NCI-H2227 (cell line): ENCODE data around the gene DAB1.

Source experiments
- DNase-seq: peaks from one replicate; lab custom pipeline; 2025; ENCODE audit not compliant: unreplicated experiment; lab: John Stamatoyannopoulos, UW

Gene DAB1

DNA sequence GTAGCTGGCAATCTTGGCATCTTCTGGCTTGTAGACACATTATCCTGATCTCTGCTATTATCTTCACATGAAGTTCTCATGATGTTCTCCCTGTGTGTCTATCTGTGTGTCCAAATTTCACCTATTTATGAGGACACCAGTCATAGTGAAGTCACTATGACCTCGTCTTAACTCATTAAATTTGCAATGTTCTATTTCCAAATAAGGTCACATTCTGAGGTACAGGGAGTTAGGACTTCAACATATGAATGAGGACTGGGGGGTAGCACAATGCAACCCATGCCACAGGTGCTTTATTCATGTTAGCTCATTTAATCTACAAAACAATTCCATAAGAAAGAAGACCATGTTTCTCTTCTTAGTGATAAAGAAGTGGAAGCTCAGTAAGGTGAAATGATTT, 251.8 kb downstream of the DAB1 start:
- DNase-seq, result no peak

DNA sequence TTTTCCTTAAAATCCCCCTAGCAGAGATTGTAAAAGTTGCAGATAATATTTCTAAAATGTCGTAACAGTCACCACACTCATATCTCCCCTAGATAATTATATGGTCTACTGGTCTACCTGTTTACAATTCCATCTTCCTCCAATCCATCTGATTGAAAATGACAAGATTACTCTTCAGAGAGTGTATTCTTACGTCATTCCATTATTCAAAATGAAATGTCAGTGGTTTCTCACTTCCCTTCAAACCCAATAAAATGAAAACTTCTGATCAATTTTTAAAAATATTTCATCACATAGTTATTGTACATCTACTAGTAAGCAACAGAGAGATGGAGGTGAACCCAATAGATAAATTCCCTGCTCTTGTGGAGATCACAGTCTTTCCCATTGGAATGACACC, 255.9 kb downstream of the DAB1 start:
- DNase-seq, result no peak

DNA sequence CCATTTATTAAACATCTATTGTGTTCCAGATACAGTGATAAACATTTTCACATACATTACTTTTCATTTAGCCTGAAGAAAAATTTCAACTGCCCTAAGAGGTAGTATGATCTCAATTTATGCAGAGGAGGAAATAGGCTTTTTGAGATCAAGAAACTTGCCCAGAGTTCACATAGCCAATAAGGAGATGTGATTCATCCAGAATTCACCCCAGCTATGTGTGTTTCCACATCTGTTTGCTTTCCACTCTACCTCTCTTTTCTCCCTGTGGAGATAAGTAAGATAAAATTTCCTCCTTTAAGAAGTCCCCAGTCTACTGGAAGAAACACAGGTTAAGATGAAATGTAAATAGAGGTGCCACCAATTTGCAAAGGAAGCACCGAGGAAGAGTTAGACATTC, 258.3 kb downstream of the DAB1 start:
- no peak for DNase-seq

DNA sequence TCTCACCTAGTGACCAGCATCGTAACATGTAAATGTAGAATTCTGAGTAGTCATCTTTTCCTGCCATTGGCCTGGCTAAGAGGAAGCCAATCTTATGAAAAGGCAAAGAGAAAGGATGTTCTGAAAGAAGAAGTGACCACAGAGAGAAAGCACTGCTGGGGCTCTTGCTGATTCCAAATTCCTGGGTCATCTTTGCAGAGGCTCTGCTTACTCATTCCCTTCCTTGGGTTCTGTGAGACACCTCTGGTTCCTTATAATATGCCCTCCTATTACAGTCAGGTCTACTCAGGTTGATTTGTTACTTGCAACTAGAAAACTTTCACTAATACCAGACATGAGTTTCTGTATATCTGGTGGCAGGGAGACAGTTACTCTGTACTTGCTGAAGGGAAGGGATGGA, 259.3 kb downstream of the DAB1 start:
- DNase-seq, result no peak

DNA sequence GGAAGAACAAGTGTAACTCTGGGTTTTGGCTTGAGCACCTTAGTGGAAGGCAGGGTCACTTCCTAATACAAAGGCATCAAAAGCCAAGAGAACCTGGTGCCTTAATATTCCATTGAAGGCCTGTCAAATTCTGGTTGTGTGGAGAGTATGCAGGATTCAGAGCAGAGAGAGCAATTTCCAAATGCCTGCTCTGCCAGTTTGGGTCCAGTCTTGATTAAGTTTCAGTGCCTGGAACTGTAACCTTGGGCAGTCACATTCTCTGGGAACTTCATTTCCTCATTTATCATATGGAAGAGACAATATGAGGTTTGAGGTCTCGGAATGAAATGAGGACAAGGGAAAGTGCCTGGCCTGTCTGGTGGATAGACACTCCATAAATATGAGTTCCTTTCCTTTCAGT, 260.1 kb downstream of the DAB1 start:
- no peak for DNase-seq

DNA sequence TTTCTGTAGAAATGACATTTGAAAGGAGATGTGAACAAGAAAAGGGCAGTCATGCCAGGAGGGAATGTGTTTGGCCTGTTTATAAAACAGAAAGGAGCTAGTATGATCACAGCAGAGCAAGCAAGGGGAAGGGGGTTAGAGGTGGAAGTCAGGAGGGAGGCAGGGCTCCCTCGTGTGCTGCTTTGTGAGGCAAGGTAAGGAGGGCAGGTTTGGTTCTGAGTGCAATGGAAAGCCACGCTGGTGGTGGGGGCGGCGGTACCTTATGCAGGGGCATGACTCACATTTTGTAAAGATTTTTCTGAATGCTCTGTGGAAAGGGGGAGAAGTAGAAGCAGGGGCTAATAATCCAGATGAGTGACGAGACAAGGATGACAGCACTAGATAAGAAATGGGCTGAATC, 260.5 kb downstream of the DAB1 start:
- no peak for DNase-seq

DNA sequence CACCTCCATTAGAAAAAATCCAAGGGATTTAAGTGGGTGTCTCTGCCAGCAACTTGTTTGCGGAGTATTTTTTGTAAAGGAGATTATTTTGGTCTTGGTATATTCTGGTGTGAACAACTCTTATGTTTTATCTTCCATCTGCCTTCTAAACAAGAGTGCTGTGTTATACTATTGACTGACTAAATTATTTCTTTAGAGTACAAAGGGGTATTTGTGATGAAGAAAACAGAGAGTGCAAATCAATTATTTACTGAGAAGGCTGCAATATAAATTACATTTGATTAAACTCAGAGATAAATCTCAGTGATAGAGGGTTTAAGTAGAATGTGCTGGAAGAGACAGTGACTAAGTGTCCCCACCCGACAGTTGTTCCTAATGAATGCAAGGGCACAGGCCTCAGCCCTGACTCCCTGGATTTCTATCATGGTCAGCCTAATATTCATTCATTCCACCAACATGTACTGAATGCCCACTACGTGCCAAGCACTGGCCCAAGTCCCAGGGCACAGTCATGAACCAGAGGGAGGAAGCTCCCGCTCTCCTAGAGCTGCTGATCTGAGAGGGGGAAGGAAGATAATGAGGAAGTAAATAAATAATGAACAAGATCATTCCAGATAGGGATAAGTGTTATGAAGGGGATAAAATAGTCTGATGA, 261.1 kb downstream of the DAB1 start:
- DNase-seq, result no peak

DNA sequence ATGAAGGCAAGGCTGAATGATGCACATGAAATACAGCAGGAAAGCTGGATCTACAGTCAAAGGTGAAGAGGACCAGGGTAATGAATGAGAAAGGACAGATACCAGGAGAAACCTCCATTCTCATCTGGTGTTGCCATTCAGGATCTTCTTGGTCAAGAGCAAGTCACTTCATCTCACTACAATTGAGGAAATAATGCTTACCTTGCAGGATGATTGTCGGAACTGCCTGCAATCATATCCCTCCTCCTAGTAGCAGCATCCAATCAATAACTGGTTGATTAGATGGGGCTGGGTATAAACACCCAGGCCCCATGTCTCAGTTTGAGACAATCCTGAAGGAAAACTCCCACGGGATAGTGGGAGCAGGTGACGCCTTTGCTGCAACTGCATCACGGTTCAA, 263.3 kb downstream of the DAB1 start:
- no peak for DNase-seq

DNA sequence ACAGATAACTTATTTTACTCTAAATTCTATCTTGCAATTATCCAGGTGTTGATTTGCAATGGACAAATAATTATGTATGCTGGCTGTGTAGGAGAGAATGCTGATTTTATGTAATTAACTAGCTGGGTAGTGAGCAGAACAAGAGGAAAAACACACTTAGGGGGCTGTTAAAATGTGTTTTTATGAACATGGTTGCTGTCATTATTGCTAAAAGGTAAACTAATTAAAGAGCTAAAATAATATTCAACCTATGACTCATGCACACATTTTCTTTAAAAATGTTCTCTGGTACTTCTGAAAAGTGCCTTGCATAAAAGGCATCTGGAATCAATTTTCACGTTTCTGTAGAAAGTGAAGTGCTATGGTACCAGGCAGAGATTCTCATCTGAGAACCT, 265.3 kb downstream of the DAB1 start:
- DNase-seq, result no peak

DNA sequence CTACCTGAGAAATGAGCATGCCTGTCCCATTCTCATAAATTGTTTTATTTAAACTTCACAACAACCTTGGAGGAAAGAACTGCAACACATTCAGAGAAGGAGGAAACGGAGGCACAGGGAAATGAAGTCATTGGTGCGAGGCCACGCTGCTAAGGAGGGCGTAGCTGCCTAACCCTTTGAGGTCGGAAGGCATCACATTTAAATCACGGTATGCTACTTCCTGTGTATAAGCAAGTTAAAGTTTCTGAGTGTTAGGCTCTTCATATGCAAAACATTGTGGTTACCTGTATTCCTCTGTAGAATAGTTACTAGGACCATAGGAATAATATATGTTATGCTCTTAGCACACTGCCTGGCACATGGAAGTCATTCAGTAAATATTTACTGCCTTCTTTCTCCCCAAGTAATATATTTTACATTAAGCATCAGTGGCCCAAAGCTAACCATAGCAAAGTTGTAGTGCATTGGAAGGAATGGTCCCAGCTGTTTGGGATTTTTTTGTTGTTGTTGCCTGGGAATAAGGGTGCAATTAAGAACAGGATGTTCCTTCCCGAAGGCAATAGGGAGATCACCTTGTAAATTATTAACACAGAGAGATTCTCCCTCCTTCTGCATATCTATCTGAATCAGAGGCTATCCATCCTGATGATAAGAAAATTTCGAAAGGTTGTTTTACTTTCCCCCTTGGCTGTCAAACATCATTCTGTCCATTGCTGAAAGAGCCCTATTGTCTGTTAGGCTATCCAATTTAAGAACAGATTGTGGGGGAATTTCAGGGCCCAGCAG, 265.8 kb downstream of the DAB1 start:
- DNase-seq, result no peak

DNA sequence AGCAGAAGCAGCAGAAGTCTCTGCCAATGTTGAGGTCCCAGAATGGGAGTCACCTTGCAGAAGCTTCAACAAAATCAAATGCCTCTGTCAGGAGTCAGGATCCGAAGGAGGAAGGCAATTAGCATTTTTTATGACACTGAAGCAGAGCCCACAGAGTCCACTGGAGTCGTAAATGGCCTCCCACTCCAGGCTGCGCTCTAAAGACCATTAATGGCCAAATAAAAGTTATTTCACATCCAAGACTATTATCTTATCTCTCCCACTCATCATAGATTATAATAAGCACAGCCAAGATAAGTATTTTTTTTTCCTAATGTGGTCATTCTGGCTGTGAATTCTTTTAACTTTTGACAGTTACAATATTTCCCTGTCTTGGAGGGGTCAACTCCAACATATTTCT, 267.0 kb downstream of the DAB1 start:
- DNase-seq, result no peak

DNA sequence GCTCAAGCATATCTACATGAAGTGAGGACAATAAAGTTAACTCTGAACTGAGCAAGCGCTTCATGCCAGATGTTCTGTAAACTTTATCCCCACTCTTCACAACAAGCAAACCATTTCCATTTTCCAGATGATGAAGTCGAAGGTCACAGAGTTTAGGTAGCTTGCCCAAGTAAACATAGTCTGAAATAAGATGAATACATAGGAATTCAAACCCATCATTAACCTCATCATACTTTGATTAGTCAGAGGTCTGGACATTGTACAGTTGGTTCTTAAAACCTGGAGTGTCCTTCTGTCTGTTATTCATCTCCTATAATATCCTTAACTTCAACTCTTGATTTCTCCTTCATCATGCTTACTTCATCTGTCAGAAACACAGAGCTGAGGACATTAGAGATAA, 277.8 kb downstream of the DAB1 start:
- DNase-seq, result no peak

DNA sequence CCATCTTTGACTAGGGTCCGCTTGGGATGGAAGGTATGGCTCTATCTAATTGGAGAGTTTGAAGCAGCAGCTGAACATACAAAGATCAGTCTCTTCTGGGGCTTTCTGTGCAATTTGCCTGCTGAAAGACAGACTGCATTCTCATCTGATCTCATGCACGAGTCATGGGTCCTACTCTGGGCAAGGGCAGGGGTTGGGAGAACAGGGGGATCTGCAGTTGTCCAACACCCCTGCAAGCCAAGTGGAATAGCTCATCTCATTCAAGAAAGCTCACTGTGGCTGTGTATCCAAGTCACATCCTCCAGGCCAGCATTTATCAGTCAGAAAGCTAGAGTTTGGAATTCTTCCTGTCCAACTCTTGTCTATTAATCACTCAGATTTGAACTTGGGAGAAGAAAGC, 280.9 kb downstream of the DAB1 start:
- no peak for DNase-seq

DNA sequence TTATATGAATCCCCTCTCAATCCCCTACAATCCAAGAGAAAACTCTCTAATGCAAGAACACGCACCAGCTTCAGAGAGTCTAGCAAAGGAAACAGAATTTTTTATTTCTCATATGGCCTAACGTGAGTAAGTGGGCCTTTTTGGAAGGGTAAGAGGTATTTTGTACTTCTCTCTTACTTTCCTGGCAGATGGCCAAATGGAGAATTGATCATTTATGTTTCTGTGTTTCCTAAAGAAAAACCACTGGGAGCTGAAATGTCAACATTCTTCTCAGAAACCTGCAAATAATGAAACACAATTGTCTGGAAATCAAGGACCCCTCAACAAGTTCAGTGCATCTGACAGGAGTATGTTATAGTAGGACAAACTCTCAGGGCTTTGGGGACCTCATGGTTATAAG, 281.7 kb downstream of the DAB1 start:
- no peak for DNase-seq

DNA sequence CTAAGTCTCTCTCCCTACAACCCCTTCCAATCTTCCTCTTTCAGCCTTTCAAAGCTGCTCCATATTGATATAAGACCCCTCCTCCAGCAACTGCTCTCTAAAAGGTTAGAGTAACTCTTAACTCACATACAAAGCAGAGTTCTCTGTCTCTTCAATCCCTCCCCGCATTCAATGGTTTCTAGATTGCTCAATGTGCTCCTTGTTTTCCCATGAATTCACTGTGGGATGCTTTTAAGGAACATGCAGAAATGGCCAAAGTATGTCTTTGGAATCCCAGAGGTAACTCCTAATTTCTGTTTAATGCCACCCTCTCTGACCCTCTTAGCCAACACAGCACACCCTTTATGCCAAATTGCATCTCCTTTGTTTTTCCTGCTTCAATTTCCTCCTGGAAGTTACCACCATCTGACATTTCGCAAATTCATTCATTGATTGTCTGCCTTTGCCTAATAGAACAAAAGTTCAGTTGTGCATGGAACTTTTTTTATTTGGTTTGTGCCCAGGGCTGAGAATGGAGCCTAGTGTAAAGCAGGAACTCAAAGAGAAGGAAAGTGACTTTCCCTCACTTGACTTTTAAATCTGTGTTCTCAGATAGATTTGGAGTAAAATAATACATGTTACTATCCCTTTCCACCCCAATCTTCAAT, 285.3 kb downstream of the DAB1 start:
- no peak for DNase-seq

DNA sequence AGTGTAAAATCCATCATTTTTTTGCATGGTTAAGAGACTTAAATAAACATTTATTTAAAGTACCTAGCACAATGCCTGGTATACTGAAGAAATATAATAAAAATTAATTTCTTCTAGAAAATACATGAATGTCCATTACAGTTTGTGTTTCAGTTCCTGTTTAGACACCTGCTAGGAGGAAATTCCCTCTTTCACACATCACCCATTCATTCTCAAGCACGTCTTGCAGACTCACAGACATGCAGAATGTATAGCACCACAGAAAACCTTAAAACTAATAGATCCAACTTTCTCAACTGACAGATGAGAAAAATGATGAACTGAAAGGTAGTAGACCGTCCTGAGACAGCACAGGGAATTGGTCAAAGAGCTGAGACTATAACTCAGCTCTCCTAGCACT, 285.9 kb downstream of the DAB1 start:
- no peak for DNase-seq

DNA sequence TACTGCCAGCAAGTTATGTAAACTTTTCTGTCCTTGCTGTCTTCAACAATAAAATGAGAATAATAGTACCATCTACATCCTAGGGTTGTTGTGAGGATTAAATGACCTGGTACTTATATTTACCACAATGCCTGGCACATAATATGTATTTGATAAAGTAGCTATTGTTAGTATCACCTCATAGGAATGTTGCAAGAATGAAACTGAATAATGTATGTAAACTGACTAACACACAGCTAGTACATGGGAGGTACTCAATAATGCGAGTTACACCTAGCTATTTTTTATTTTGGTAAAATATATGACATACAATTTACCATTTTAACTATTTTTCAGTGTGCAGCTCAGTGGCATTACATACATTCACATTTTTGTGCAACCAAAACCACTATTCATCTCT, 289.1 kb downstream of the DAB1 start:
- no peak for DNase-seq

DNA sequence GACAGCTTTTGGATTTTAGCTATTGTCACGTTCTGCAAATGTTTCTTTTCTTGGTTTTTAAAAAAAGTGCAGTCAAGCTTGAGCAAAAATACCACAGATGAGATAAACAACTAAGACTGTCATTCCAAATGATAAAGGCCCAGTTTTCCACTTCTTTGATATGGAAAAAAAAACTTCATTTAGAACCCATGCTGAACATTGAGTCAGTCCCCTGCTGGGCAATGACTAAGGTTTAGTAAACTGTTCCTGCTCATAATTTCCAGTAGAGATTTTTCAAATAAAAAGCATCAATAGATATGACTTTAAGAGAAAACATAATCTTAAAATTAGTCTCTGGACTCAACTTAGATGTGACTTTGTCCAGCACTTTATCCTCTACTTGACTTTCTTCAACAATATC, 290.2 kb downstream of the DAB1 start:
- DNase-seq, result no peak

DNA sequence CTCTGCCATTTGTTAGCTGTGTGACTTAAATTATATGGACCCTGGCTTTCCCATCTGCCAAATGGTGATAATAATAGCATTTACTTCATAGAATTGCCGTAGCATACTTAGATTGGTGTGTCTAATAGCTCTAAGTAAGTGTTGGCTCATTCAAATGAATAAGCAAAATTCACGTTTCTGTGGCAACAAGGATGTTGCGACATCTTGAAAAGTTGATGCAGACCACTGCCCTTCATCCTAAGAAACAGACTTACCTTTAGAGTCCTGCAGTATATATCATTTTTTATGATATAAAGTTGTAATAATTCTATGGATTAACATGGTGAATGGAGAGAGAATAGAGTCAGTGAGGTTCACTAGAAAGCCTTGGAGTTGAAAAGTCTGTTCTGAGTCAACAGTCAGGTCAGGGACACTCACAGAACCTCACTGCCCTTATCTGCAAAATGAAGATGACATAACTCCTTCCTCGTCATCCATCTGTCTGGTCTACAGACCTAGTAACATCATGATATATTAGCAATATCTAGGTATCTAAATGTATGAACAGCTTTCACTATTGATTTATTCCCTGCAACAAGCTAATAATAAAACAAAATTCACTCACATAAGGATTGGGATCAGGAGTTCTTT, 290.8 kb downstream of the DAB1 start:
- DNase-seq, result no peak

DNA sequence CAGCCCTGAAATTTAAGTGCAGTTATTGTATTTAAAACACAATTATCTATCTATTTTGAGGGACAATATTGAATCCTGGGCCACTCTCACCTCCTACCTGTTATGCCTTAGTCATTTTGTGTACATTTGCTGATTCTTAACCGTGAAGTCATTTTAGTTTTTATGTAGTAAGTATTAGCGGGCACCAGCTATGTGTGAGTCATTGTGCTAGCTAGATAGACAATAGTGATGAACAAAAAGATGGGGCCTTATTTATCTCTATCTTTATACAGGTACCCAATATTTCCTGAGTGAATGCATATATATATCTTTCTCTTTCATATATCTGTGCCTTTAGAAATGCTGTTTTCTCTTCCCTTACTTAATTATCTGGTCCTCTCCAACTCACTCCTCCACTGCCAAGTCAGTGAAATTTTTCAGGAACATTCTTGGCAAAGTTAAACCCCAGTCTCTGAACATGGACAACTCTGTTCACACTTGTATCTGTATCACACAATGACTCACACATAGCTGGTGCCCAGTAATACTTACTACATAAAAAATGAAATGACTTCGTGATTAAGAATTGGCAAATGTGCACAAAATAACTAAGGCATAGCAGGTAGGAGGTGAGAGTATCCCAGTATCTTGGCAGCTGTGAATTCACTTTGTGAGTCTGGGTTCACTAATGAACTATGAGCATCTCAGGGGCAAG, 292.0 kb downstream of the DAB1 start:
- no peak for DNase-seq

DNA sequence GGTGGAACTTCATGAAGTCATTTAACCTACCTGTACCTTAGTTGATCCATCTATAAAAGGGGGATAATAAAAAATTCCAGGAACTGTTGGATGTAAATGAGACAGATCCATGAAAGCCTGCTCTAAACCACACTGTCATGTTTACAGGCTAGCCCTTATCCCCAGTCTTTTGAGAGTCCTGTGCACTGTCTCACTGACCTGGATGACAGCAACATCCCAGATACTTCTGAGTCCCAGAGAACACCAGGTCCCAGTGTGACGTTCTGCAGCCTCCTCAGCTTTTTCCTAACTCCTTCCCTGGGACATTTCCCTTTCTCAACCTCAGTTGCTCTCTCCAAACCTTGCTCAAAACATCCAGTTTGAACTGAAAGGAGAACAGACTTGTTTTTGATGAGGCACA, 292.6 kb downstream of the DAB1 start:
- no peak for DNase-seq
